Osteocyte (in vitro differentiated cells): ENCODE data around the gene XRN1. TPM values are rescaled to one million over a fixed set of nuclear protein-coding genes. Genes with fewer than 3 reads are reported as not detected.

Experiments
- DNase-seq: peaks from one replicate; pipeline ENCODE4 v3.0.0; 2021; ENCODE audit warnings: mixed read lengths; ENCODE audit not compliant: unreplicated experiment; ENCODE audit errors: extremely low spot score
- H3K27ac Mint-ChIP-seq: one replicate; pipeline ENCODE4 v1.8.0; 2021; ENCODE audit warnings: mild to moderate bottlenecking, mixed read lengths; ENCODE audit not compliant: unreplicated experiment
- H3K27me3 Mint-ChIP-seq: one replicate; pipeline ENCODE4 v1.8.0; 2021; ENCODE audit warnings: mixed read lengths; ENCODE audit not compliant: unreplicated experiment
- H3K36me3 Mint-ChIP-seq: one replicate; pipeline ENCODE4 v1.8.0; 2021; ENCODE audit warnings: mixed read lengths; ENCODE audit not compliant: unreplicated experiment
- H3K4me1 Mint-ChIP-seq: one replicate; pipeline ENCODE4 v1.8.0; 2021; ENCODE audit warnings: mixed read lengths; ENCODE audit not compliant: unreplicated experiment
- H3K4me3 Mint-ChIP-seq: one replicate; pipeline ENCODE4 v1.8.0; 2021; ENCODE audit warnings: mild to moderate bottlenecking, moderate library complexity, mixed read lengths; ENCODE audit not compliant: unreplicated experiment
- H3K9me3 Mint-ChIP-seq: one replicate; pipeline ENCODE4 v1.8.0; 2021; ENCODE audit warnings: mixed read lengths; ENCODE audit not compliant: unreplicated experiment
- CTCF ChIP-seq: fragments of 200-600 bp; sonication (generic); IDR thresholded peaks from 2 replicates; pipeline ENCODE4 v1.5.0; 2021; ENCODE audit warnings: antibody characterized with exemption, mild to moderate bottlenecking, moderate library complexity
- total RNA-seq: library from RNA; stranded (reverse); gene quantifications from 2 replicates; pipeline ENCODE4 v1.2.1, GENCODE V29; 2021

The XRN1 gene
- total RNA-seq, 1 donor from 2014 or later: 47.3 TPM

DNA sequence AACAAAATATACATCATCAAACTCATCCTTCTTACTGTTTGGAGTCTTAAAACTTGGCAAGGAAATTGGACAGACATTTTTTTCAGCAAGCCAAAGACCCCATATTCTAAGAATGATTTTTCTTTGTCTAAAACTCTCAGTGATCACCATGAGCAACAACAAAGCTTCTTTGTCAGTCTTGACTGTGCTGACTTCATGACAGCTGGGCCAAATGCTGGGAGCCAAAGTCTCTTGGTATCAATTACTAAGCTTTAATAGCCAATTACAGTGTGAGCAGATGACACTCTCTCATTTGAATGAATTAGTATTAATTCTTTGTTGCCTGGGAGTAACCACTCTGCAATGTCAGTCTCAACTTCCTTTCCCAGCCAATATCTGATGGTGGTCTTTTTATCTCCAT is 174.3 kb downstream of the XRN1 start:
- TF ChIP-seq CTCF: no peak
- Mint-ChIP-seq H3K4me1 (peaks cover 18% of the 10 kb centered on the region), H3K36me3 (peaks cover 2% of the 10 kb centered on the region), H3K9me3 (peaks cover 8% of the 10 kb centered on the region), H3K27ac (no peak overlapping the region), H3K4me3 (no peak overlapping the region), H3K27me3 (no peaks in the 10 kb centered on the region)
- no peak for DNase-seq

DNA sequence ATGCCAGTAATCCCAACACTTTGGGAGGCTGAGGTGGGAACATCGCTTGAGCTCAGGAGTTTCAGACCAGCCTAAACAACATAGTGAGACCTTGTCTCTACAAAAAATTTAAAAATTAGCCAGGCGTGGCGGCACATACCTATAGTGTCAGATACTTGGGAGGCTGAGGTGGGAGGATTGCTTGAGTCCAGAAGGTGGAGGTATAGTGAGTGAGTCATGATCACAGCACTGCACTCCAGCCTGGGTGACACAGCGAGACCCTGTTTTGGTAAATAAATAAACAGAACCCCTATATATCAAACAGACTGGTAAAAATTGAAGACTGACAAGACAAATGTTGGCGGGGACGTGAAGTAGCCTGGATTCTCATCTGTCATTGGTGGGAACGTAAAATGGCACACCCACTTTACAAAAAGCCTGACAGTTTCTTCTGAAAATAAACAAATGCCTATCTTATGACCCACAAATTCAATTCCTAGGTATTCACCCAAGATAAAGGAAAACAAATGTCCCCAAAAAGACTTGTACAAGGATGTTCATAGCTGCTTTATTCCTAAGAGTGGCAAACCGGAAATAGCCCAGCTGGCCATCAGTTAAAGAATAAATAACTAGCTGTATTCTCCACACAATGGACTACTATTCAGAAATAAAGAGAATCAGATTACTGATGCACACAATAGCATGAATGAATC is 175.5 kb downstream of the XRN1 start:
- H3K27me3 Mint-ChIP-seq: no peaks in the 10 kb centered on the region
- DNase-seq: no peak
- H3K4me1 Mint-ChIP-seq: peaks cover 15% of the 10 kb centered on the region

GRCh38 chr3:142270407-142270806 is 177.4 kb downstream of the XRN1 start:
- no peak for DNase-seq
- no peaks in the 10 kb centered on the region for H3K27me3 Mint-ChIP-seq
- TF ChIP-seq CTCF: no peak
- peaks cover 8% of the 10 kb centered on the region for H3K9me3 Mint-ChIP-seq
- no peak overlapping the region for H3K4me3 Mint-ChIP-seq
- H3K36me3 Mint-ChIP-seq: peaks cover 2% of the 10 kb centered on the region
- peaks cover 7% of the 10 kb centered on the region for H3K4me1 Mint-ChIP-seq
- H3K27ac Mint-ChIP-seq: no peak overlapping the region

More for the DNA sequence above, 175.5 kb downstream of the XRN1 start:
- TF ChIP-seq CTCF: no peak
- no peak overlapping the region for H3K27ac Mint-ChIP-seq
- H3K4me3 Mint-ChIP-seq: no peak overlapping the region
- peaks cover 2% of the 10 kb centered on the region for H3K36me3 Mint-ChIP-seq
- H3K9me3 Mint-ChIP-seq: peaks cover 8% of the 10 kb centered on the region

DNA sequence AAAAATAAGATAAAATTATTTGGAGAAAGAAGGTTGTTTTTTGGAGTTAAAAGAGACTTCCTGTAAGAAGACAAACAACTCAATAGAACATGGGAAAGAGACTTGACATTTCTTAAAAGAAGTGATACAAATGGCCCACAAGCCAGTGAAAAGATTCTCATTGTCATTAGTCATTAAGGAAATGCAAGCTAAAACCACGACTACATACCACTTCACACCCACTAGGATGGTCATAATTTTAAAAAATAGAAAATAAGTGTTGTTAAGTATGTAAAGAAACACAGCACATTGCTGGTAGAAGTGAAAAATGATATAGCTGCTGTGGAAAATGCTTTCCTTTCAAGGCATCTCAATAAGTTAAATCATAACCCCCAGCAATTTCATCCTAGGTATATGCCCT is 178.1 kb downstream of the XRN1 start:
- no peak overlapping the region for H3K4me3 Mint-ChIP-seq
- no peak for DNase-seq
- peaks cover 2% of the 10 kb centered on the region for H3K36me3 Mint-ChIP-seq
- H3K9me3 Mint-ChIP-seq: peaks cover 8% of the 10 kb centered on the region
- peaks cover 7% of the 10 kb centered on the region for H3K4me1 Mint-ChIP-seq
- H3K27me3 Mint-ChIP-seq: no peaks in the 10 kb centered on the region
- TF ChIP-seq CTCF: no peak
- no peak overlapping the region for H3K27ac Mint-ChIP-seq

DNA sequence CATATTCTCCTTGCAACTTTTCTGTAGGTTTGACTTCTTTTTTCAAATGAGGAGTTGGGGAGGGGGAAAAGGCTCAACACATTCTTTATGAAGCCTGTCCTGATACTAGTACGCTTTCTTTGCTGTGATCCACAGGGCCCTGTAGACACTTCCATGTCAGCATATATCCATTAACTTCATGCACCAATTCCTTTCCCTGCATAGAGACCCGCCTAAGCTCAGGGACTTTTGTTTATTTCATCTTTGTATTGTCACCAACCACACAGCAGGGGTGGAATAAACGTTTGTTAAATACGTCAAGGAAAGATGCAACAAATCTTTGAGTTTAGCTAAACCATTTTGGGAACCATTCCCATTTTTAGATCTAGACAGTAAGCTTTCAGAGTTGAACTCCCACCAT is 179.4 kb downstream of the XRN1 start:
- H3K4me3 Mint-ChIP-seq: no peak overlapping the region
- TF ChIP-seq CTCF: no peak
- no peak for DNase-seq
- H3K9me3 Mint-ChIP-seq: peaks cover under 1% of the 10 kb centered on the region
- H3K27me3 Mint-ChIP-seq: no peaks in the 10 kb centered on the region
- no peak overlapping the region for H3K27ac Mint-ChIP-seq
- peaks cover 7% of the 10 kb centered on the region for H3K4me1 Mint-ChIP-seq
- no peaks in the 10 kb centered on the region for H3K36me3 Mint-ChIP-seq
